SK-N-MC (cell line): ENCODE results near the gene PPP1R1B.

Source experiments
- EZH2 ChIP-seq: fragments of 200-600 bp; sonication (generic); IDR thresholded peaks from one replicate; pipeline ENCODE4 v1.6.1; 2017; ENCODE audit warnings: antibody characterized with exemption
- FOXP2 ChIP-seq: optimal IDR thresholded peaks from 2 replicates; pipeline ENCODE3; 2011; ENCODE audit warnings: mild to moderate bottlenecking, moderate library complexity; ENCODE audit not compliant: insufficient read depth; ENCODE audit errors: extremely low read length, control extremely low read depth
- POLR2AphosphoS5 ChIP-seq: IDR thresholded peaks from 2 replicates; pipeline ENCODE4 v1.6.1; 2012; ENCODE audit warnings: mild to moderate bottlenecking, low read depth, low read length, borderline replicate concordance

- no peak for TF ChIP-seq EZH2
- TF ChIP-seq POLR2AphosphoS5: no peak
- no peak for TF ChIP-seq FOXP2
Observed at GRCh38 chr17:39648616-39649366, 22.0 kb downstream of the PPP1R1B start.
